ENCODE measurements around the gene ZNF140.

DNA sequence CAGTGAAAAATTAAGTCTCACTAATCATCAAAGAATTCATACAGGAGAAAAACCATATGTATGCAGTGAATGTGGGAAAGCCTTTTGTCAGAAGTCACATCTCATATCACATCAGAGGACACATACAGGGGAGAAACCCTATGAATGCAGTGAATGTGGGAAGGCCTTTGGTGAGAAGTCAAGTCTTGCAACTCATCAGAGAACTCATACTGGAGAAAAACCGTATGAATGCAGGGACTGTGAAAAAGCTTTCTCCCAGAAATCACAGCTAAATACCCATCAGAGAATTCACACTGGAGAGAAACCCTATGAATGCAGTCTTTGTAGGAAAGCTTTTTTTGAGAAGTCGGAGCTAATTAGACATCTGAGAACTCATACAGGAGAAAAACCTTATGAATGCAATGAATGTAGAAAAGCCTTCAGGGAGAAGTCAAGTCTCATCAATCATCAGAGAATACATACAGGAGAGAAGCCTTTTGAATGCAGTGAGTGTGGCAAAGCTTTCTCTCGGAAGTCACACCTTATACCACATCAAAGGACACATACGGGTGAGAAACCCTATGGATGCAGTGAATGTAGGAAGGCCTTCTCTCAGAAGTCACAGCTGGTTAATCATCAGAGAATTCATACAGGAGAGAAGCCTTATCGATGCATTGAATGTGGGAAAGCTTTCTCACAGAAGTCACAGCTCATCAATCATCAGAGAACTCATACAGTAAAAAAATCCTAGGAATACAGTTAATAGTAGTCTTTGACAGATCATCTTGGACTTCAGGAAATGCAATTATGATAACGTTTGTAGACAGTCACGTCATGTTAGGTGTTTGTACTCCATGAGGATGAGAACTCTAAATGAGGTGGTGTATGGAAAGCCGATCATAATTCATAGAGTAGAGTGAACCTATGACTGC lies 22.3 kb upstream of the ZNF140 start:
- TF ChIP-seq, protein P1, sequence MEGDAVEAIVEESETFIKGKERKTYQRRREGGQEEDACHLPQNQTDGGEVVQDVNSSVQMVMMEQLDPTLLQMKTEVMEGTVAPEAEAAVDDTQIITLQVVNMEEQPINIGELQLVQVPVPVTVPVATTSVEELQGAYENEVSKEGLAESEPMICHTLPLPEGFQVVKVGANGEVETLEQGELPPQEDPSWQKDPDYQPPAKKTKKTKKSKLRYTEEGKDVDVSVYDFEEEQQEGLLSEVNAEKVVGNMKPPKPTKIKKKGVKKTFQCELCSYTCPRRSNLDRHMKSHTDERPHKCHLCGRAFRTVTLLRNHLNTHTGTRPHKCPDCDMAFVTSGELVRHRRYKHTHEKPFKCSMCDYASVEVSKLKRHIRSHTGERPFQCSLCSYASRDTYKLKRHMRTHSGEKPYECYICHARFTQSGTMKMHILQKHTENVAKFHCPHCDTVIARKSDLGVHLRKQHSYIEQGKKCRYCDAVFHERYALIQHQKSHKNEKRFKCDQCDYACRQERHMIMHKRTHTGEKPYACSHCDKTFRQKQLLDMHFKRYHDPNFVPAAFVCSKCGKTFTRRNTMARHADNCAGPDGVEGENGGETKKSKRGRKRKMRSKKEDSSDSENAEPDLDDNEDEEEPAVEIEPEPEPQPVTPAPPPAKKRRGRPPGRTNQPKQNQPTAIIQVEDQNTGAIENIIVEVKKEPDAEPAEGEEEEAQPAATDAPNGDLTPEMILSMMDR (conservative IDR thresholded peaks at IDR 0.05; ENCODE audit: low read length): no peak
- no peak for TF ChIP-seq EZH2phosphoT487 (IDR thresholded peaks at IDR 0.05; ENCODE audit: borderline replicate concordance, low read depth, low read length)

All from OCI-LY7 (cell line).